OCI-LY3 (cell line): ENCODE data around the gene NEO1.

Experiments
- CTCF ChIP-seq: fragments of 200-600, 300-600 bp; sonication (generic); IDR thresholded peaks from 2 replicates; pipeline ENCODE4 v1.5.1; 2014; ENCODE audit warnings: antibody characterized with exemption, low read length, low read depth
- EZH2phosphoT487 ChIP-seq: fragments of 200-600 bp; shearing (Covaris generic); IDR thresholded peaks from 2 replicates; pipeline ENCODE4 v1.6.1; 2018; ENCODE audit warnings: antibody characterized with exemption, mixed run types, low read depth

- no peak for TF ChIP-seq CTCF
- TF ChIP-seq EZH2phosphoT487: no peak
Observed at GRCh38 chr15:73346735-73347312, 294.6 kb downstream of the NEO1 start.
